A673 (cell line): ENCODE data around the gene LEMD1. TPM values are rescaled to one million over a fixed set of nuclear protein-coding genes. Genes with fewer than 3 reads are reported as not detected.
"Not testable (repeated sequence)": the region's sequence is repeated elsewhere in the genome, so short reads cannot be mapped to it uniquely, and the experiment has no call there.

Experiments
- BruUV-seq: library from RNA; stranded (reverse); fragments of 400-500 nt; replicated peaks from 2 replicates; lab custom pipeline; 2021; lab: Mats Ljungman, UMichigan
- CTCF ChIA-PET: fragments of 300-600 bp; sonication (Branson Sonifier 250); formaldehyde crosslinking; loops from one replicate; lab custom pipeline; 2022; ENCODE audit warnings: antibody characterized with exemption; lab: Charles Lee
- POLR2A ChIA-PET: fragments of 300-600 bp; sonication (Branson Sonifier 250); formaldehyde crosslinking; loops from one replicate; lab custom pipeline; 2022; ENCODE audit warnings: antibody characterized with exemption; ENCODE audit not compliant: low non-redundant PET; lab: Charles Lee
- DNase-seq: peaks from one replicate; pipeline ENCODE4 v3.0.0-alpha.2; 2015; ENCODE audit warnings: low spot score
- H3K27ac ChIP-seq: fragments of 200-600 bp; sonication (generic); 2 replicates; pipeline ENCODE4 v1.5.1; 2016; ENCODE audit warnings: mixed run types, low read depth, mild to moderate bottlenecking, mixed read lengths, antibody characterized with exemption, low read length; ENCODE audit not compliant: poor library complexity, severe bottlenecking
- H3K27me3 ChIP-seq: fragments of 200-600 bp; sonication (generic); replicated peaks from 2 replicates; pipeline ENCODE4 v1.6.1; 2017; ENCODE audit warnings: mixed run types, low read depth, mild to moderate bottlenecking, mixed read lengths, antibody characterized with exemption, low read length; ENCODE audit not compliant: insufficient read depth, poor library complexity
- H3K36me3 ChIP-seq: fragments of 200-600 bp; sonication (generic); 2 replicates; pipeline ENCODE4 v1.6.1; 2016; ENCODE audit warnings: mixed run types, mild to moderate bottlenecking, mixed read lengths, antibody characterized with exemption, low read length; ENCODE audit not compliant: insufficient read depth, poor library complexity, severe bottlenecking
- H3K4me1 ChIP-seq: fragments of 200-600 bp; sonication (generic); 2 replicates; pipeline ENCODE4 v1.6.1; 2017; ENCODE audit warnings: mixed run types, mild to moderate bottlenecking, mixed read lengths, antibody characterized with exemption, low read length; ENCODE audit not compliant: insufficient read depth, poor library complexity, severe bottlenecking
- H3K4me3 ChIP-seq: fragments of 200-600 bp; sonication (generic); 2 replicates; pipeline ENCODE4 v1.5.1; 2016; ENCODE audit warnings: low read depth, mixed run types, mild to moderate bottlenecking, mixed read lengths, low read length; ENCODE audit not compliant: poor library complexity, severe bottlenecking
- H3K9me3 ChIP-seq: fragments of 200-600 bp; sonication (generic); 2 replicates; pipeline ENCODE4 v1.6.1; 2016; ENCODE audit warnings: mixed run types, low read depth, mild to moderate bottlenecking, mixed read lengths, antibody characterized with exemption, low read length; ENCODE audit not compliant: poor library complexity, severe bottlenecking
- EZH2 ChIP-seq: fragments of 200-600 bp; sonication (generic); IDR thresholded peaks from 2 replicates; pipeline ENCODE4 v1.6.1; 2017; ENCODE audit warnings: borderline replicate concordance, low read depth, mild to moderate bottlenecking, mixed read lengths, antibody characterized with exemption, low read length; ENCODE audit not compliant: poor library complexity, severe bottlenecking
- intact Hi-C: fragments of 100-400 bp; cut with micrococcal nuclease; formaldehyde crosslinking; loops from one replicate; pipeline ENCODE4 v1.10.0; 2022; ENCODE audit not compliant: unreplicated experiment
- total RNA-seq: library from RNA; stranded (reverse); gene quantifications from 2 replicates; pipeline ENCODE4 v1.2.3, GENCODE V29; 2021
- TF ChIP-seq, protein P1 (sequence below): fragments of 300-800, 200-600 bp; sonication (generic); conservative IDR thresholded peaks from 2 replicates; pipeline ENCODE4 v1.5.1; 2017; ENCODE audit warnings: low read depth, mild to moderate bottlenecking, antibody characterized with exemption, low read length, moderate library complexity, mixed read lengths

Gene LEMD1
- total RNA-seq, 1 experiment from 2014 or later = 1.5 TPM

GRCh38 chr1:205434738-205435137 is 12.9 kb upstream of the LEMD1 start:
- BruUV-seq = no TSS peak
- no peak for TF ChIP-seq EZH2
- TF ChIP-seq, protein P1, sequence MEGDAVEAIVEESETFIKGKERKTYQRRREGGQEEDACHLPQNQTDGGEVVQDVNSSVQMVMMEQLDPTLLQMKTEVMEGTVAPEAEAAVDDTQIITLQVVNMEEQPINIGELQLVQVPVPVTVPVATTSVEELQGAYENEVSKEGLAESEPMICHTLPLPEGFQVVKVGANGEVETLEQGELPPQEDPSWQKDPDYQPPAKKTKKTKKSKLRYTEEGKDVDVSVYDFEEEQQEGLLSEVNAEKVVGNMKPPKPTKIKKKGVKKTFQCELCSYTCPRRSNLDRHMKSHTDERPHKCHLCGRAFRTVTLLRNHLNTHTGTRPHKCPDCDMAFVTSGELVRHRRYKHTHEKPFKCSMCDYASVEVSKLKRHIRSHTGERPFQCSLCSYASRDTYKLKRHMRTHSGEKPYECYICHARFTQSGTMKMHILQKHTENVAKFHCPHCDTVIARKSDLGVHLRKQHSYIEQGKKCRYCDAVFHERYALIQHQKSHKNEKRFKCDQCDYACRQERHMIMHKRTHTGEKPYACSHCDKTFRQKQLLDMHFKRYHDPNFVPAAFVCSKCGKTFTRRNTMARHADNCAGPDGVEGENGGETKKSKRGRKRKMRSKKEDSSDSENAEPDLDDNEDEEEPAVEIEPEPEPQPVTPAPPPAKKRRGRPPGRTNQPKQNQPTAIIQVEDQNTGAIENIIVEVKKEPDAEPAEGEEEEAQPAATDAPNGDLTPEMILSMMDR = no peak
- Histone ChIP-seq H3K4me3 (no peak overlapping the region), H3K27ac (no peak overlapping the region), H3K4me1 (peaks cover 34% of the 10 kb centered on the region), H3K36me3 (no peaks in the 10 kb centered on the region), H3K27me3 (no peaks in the 10 kb centered on the region), H3K9me3 (no peaks in the 10 kb centered on the region)
- CTCF ChIA-PET = no interaction called here
- no peak for DNase-seq
- POLR2A ChIA-PET = no interaction called here
- intact Hi-C loops = loop anchor here (5.0 kb wide), 1 partner anchor 37 kb away; no protein-coding TSS in a partner anchor

DNA sequence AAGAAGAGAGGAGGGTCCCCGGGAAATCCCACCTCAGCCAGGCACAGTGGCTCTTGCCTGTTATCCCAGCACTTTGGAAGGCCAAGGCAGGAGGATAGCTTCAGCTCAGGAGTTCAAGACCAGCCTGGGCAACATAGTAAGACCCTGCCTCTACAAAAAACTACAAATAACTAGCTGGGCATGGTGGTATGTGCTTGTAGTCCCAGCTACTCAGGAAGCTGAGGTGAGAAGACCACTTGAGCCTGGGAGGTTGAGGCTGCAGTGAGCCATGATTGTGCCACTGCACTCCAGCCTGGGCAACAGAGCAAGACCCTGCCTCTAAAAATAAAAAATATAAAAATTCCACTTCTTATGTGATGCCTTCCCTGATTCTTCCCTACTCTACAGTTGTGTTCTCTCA is 10.8 kb upstream of the LEMD1 start:
- H3K9me3 ChIP-seq, H3K27me3 ChIP-seq, H3K4me3 ChIP-seq, H3K36me3 ChIP-seq, DNase-seq, CTCF ChIA-PET, BruUV-seq, H3K27ac ChIP-seq, POLR2A ChIA-PET: not testable (repeated sequence)
- H3K4me1 ChIP-seq = peaks cover 17% of the 10 kb centered on the region
- intact Hi-C loops = loop anchor here (5.0 kb wide), 1 partner anchor 35 kb away; no protein-coding TSS in a partner anchor

GRCh38 chr1:205432116-205432515 is 10.3 kb upstream of the LEMD1 start:
- Histone ChIP-seq H3K36me3 (no peaks in the 10 kb centered on the region), H3K4me3 (no peak overlapping the region), H3K27me3 (no peaks in the 10 kb centered on the region), H3K4me1 (peaks cover 17% of the 10 kb centered on the region), H3K27ac (no peak overlapping the region), H3K9me3 (no peaks in the 10 kb centered on the region)
- POLR2A ChIA-PET = no interaction called here
- DNase-seq = no peak
- CTCF ChIA-PET = interaction anchor here (1.7 kb wide), 1 partner anchor 35 kb away, joined by 9 read pairs; no protein-coding TSS in a partner anchor
- no peak for TF ChIP-seq EZH2
- TF ChIP-seq, protein P1 = no peak
- BruUV-seq = no TSS peak
- intact Hi-C loops = loop anchor here (5.0 kb wide), 1 partner anchor 35 kb away; no protein-coding TSS in a partner anchor
